Activated naive CD8-positive, alpha-beta T cell (primary cell): ENCODE data around the gene HACD2.

ENCODE experiments used
- H3K27ac Mint-ChIP-seq: one replicate; pipeline ENCODE4 v1.8.0; 2021; ENCODE audit warnings: mixed read lengths
- H3K27me3 Mint-ChIP-seq: one replicate; pipeline ENCODE4 v1.8.0; 2021; ENCODE audit warnings: mixed read lengths
- H3K36me3 Mint-ChIP-seq: one replicate; pipeline ENCODE4 v1.8.0; 2021; ENCODE audit warnings: mixed read lengths
- H3K4me1 Mint-ChIP-seq: one replicate; pipeline ENCODE4 v1.8.0; 2021; ENCODE audit warnings: low read depth, mixed read lengths
- H3K4me3 Mint-ChIP-seq: one replicate; pipeline ENCODE4 v1.8.0; 2021; ENCODE audit warnings: mild to moderate bottlenecking, mixed read lengths
- H3K9me3 Mint-ChIP-seq: one replicate; pipeline ENCODE4 v1.8.0; 2021; ENCODE audit warnings: low read depth, mixed read lengths

HACD2 gene

DNA sequence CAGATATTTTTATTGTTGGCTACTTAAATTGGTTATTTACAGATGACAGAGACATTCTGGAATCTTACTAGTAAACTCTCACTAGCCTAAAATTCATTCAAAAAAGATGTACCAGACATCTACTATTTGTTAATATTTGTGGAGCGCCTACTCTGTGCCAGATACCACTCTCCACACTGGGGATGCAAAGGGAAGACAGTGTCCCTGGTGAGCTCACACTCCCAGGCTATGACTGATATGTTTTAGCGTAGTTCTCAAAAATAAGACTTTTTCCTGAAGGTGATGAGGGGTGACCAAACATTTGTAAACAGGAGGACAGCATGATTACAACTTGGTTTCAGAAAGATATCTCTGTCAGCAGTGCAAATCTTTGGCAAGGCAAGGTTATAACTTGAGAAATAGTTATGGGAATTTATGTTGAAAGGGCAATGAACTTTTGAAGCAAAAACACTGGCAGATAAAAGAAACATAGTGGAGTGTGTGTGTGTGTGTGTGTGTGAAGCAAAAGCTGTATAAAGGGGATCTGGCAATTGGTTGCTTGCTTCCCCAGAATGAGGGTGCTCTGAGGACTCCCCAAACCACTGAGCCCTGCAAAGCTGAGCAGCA, 51.2 kb downstream of the HACD2 start:
- H3K4me3 Mint-ChIP-seq: no peak overlapping the region
- peaks cover 3% of the 10 kb centered on the region for H3K36me3 Mint-ChIP-seq
- H3K4me1 Mint-ChIP-seq: peaks cover 7% of the 10 kb centered on the region
- H3K9me3 Mint-ChIP-seq: no peaks in the 10 kb centered on the region
- no peaks in the 10 kb centered on the region for H3K27me3 Mint-ChIP-seq
- H3K27ac Mint-ChIP-seq: no peak overlapping the region

DNA sequence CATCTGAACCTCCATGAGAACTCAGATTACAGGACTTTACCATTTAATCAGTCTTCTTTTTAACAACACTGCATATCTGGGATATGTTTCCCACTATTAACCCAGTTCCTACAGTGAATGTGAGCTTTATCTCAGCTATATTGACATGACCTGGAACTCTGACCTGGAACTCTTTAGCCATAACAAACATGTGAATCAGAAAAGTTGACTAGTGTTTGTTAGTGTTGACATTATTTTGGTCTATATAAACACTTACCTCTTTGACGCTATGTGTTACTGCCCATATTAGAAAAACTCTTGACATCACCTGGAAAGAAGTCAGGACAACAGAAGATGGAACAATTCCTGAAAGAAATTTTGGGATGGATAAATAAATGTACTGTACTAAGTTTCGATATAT, 56.7 kb downstream of the HACD2 start:
- H3K36me3 Mint-ChIP-seq: peaks cover 10% of the 10 kb centered on the region
- H3K4me3 Mint-ChIP-seq: no peak overlapping the region
- H3K27me3 Mint-ChIP-seq: no peaks in the 10 kb centered on the region
- H3K9me3 Mint-ChIP-seq: no peaks in the 10 kb centered on the region
- H3K27ac Mint-ChIP-seq: no peak overlapping the region
- H3K4me1 Mint-ChIP-seq: peaks cover 31% of the 10 kb centered on the region

DNA sequence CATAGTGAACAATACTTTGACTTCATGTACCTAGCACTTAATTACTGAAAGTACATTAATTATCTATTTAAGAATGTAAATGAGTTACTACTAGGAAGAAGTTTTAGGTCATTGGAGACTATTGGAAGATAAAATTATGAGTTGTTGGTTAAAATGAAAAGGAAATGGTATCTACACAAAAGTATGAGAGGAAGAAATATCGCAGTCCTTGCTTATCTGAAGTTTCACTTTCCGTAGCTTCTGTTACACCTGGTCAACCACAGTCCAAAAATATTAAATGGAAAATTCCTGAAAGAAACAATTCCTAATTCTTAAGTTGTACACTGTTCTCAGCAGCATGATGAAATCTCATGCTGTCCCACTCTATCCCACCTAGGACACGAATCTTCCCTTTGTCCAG, 57.8 kb downstream of the HACD2 start:
- H3K4me1 Mint-ChIP-seq: peaks cover 40% of the 10 kb centered on the region
- H3K27me3 Mint-ChIP-seq: no peaks in the 10 kb centered on the region
- H3K27ac Mint-ChIP-seq: peak overlapping the region; percentile 16
- peaks cover 10% of the 10 kb centered on the region for H3K36me3 Mint-ChIP-seq
- H3K4me3 Mint-ChIP-seq: no peak overlapping the region
- no peaks in the 10 kb centered on the region for H3K9me3 Mint-ChIP-seq

DNA sequence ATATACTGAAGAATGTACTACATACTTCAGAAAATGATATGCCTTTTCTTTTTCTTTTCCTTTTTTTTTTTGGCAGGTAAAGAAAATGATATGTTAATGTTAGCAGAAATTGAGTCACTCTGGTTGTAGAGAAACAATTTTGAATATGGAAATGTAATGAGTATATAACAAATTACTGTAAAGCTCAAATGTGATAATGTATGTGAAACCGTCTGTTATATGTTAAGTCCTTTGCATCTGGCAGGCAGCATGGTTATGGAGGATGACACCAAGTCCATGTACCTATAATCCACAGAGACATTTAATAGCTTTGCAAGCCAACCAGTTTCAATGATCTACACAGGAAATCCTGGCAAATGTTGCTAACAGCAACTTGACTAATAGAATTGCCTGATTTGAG, 58.4 kb downstream of the HACD2 start:
- Mint-ChIP-seq H3K36me3 (peaks cover 10% of the 10 kb centered on the region), H3K4me3 (no peak overlapping the region), H3K4me1 (peaks cover 44% of the 10 kb centered on the region), H3K9me3 (no peaks in the 10 kb centered on the region), H3K27me3 (no peaks in the 10 kb centered on the region), H3K27ac (no peak overlapping the region)

DNA sequence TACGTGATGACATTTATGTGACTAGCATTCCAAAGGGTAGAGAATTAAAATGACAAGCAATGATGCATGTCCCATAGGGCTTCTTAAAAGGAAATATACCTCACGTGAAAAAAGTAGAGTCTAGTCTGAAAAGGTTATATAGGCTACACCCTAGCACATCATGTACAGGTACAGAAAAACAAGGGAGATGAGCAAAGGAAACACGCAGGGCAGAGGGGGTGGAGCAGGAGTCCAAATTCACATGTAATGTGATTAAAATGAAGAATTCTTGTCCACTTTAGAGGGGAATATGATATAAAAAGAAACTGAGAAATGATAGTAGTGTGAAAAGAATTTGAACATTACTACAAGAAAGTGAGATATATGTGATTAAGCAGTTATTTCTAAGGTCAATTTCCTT, 59.4 kb downstream of the HACD2 start:
- peaks cover 10% of the 10 kb centered on the region for H3K36me3 Mint-ChIP-seq
- H3K9me3 Mint-ChIP-seq: no peaks in the 10 kb centered on the region
- H3K4me1 Mint-ChIP-seq: peaks cover 50% of the 10 kb centered on the region
- H3K27me3 Mint-ChIP-seq: no peaks in the 10 kb centered on the region
- H3K27ac Mint-ChIP-seq: no peak overlapping the region
- H3K4me3 Mint-ChIP-seq: no peak overlapping the region

DNA sequence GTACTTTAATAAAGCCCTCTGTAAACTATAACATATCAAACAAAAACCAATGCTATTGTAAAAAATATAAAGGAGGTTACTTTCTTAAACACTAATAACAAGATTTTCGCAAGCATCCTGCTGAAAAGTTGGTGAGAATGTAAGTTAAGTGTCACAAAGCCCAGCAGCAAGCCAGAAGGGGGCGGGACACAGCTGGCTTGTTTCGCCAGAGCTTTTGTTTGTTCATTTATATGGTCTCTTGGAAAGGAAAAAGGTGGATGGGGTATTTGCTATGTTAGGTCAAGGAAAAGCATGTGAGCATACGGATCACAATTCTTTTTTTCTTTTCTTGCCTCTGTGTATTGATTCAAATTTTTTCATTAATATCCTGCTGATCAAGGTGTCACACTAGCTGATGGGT, 59.9 kb downstream of the HACD2 start:
- Mint-ChIP-seq H3K9me3 (no peaks in the 10 kb centered on the region), H3K4me3 (no peak overlapping the region), H3K36me3 (peaks cover 10% of the 10 kb centered on the region), H3K27me3 (no peaks in the 10 kb centered on the region), H3K4me1 (peaks cover 50% of the 10 kb centered on the region), H3K27ac (no peak overlapping the region)

DNA sequence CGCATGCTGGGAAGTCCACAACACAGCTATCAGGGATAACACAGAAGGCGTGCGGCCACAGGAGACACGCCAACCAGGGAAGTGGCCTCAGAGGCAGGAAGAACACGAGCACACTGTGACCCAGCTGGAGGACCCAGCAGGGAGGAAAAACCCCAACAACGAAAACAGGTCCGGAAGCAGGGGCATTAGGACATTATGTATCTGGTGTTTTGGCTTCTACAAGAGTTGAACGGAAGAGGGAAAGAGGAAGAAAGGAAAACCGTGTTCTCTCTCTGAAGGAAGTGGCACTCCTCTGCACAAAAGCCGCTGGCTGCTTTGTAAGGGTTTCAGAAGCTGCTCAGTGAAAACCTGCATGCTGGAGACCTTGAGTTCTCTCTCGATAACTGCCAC, 61.8 kb downstream of the HACD2 start:
- peaks cover 50% of the 10 kb centered on the region for H3K4me1 Mint-ChIP-seq
- peak overlapping the region; percentile 48 for H3K4me3 Mint-ChIP-seq
- H3K27me3 Mint-ChIP-seq: no peaks in the 10 kb centered on the region
- peaks cover 10% of the 10 kb centered on the region for H3K36me3 Mint-ChIP-seq
- H3K27ac Mint-ChIP-seq: peak overlapping the region; percentile 88
- no peaks in the 10 kb centered on the region for H3K9me3 Mint-ChIP-seq

DNA sequence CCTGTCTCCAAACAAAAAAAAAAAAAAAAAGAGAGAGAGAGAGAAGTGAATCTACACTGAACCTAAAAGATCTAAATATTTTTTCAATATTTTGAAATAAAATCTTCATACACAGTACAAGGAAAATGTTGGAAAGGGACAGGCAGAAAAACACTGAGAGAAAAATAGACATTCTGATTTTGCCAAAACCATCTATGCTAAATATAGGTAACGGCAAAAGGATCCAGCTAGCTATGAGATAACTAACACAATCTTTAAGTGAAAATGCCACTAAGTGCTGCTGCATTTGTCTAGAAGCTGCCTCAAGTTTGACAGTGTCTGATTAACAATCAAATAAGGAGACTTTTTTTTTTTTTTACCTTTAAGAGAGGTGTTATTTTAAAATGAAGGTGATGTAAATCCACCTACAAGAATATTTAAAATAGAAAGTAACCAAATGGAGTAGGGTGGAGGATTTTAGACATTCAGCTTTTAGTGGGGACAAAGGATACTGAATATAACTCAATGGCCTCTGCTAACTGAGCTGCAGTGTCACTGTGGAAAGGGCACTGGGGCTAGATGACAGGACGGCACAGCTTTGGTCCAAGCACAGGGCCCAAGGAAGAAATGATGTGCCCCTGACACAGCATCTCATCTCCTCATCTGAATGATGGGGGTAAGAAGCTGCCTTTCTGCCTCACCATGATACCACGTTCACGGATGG, 62.4 kb downstream of the HACD2 start:
- Mint-ChIP-seq H3K27ac (peak overlapping the region; percentile 88), H3K27me3 (no peaks in the 10 kb centered on the region), H3K36me3 (peaks cover 7% of the 10 kb centered on the region), H3K4me3 (peak overlapping the region; percentile 48), H3K4me1 (peaks cover 50% of the 10 kb centered on the region), H3K9me3 (no peaks in the 10 kb centered on the region)

DNA sequence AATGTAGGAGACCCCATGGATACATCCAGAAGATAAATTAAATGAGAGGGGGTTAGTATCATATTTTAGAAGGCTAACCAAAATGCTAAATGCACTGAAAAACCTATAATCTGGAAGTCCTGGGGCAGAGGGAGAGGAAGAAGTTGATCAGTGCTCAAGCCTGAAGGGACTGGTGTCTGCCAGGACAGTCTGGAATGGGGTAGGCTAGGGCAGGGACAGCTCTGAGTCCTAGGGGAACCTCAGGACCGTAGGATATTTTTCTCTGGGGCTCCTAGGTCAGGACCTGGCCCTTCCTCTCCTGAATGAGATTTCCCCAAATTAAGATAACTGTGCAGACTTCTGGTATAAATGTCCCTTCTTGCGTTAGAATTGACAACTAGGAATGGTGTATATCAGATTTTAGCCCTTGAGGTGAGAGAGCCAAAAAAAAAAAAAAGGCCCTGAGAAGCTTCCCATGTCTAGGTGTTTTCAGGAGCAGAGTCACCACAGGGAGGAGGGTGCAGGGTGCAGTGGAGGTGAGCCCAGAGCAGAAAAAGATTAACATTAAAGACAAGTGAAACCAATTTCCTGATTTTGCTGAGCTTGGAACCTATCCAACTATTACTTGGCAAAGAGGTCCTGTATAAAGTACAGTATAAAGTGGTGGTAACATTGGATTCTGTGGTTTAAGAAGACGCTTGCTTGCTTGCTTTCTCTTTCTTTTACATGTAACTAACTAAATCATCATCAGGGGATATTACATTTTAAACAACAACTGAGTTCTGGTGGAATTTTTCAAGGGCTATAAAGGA, 63.5 kb downstream of the HACD2 start:
- no peaks in the 10 kb centered on the region for H3K27me3 Mint-ChIP-seq
- peaks cover 46% of the 10 kb centered on the region for H3K4me1 Mint-ChIP-seq
- no peak overlapping the region for H3K4me3 Mint-ChIP-seq
- peak overlapping the region; percentile 68 for H3K27ac Mint-ChIP-seq
- no peaks in the 10 kb centered on the region for H3K9me3 Mint-ChIP-seq
- peaks cover 3% of the 10 kb centered on the region for H3K36me3 Mint-ChIP-seq

DNA sequence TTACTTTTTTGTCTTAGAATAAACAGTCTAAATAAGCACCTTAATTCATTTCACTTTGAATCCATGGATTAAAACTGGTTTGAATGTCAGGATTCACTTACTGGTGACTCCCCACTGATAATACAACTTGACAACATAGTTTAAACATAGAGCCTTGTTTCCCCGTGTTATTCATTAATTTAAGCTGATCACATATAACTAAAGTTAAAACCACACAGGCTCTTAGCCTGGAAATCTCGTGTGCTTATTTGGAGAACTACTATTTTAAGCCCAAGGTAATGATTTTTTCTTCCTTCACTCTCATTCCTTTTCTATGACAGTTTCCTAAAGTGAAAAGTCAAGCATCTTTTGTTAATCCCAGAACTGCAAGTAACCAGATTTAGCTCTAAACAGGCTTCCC, 64.2 kb downstream of the HACD2 start:
- Mint-ChIP-seq H3K36me3 (peaks cover 2% of the 10 kb centered on the region), H3K4me3 (no peak overlapping the region), H3K27ac (peak overlapping the region; percentile 46), H3K9me3 (no peaks in the 10 kb centered on the region), H3K4me1 (peaks cover 45% of the 10 kb centered on the region), H3K27me3 (no peaks in the 10 kb centered on the region)

DNA sequence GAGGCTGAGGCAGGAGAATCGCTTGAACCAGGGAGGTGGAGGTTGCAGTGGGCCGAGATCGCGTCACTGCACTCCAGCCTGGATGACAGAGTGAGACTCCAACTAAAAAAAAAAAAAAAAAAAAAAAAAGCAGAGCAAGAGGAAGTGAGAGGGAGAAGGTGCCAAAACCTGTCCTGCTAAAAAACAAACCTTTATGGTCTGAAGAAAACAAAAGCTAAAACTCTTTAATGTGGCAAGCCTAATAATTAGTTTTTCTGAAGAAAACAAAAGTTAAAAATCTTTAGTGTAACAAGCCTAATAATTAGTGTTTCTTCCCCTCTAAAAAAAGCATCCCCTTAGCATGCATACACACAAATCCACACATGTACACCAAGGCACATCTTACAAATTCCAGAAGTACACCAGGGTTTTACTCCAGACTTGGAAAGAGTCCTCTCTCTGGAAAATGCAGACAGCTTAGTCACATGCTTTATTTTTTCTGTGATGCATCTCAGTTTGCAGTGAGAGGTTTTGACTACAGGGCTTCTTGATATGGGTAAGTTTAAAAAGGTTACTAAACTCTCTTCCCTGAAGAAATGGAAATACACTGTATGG, 65.9 kb downstream of the HACD2 start:
- H3K27me3 Mint-ChIP-seq: no peaks in the 10 kb centered on the region
- H3K36me3 Mint-ChIP-seq: no peaks in the 10 kb centered on the region
- H3K4me1 Mint-ChIP-seq: peaks cover 28% of the 10 kb centered on the region
- no peak overlapping the region for H3K4me3 Mint-ChIP-seq
- H3K27ac Mint-ChIP-seq: no peak overlapping the region
- no peaks in the 10 kb centered on the region for H3K9me3 Mint-ChIP-seq

DNA sequence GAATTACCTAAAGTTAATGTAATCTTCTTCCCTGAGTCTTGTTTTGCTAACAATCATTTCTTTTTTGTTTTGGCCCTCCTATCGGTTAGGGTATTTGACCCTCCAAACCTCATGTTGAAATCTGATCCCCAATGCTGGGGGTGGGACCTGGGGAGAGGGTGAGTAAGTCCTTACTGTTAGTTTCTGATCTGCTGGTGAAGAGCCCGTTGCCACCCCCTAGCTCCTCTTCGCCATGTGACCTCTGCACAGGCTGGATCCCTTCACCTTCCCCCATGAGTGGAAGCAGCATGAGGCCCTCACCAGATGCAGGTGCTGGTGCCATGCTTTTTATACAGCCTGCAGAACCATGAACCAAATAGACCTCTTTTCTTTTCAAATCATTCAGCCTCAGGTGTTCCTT, 73.1 kb downstream of the HACD2 start:
- Mint-ChIP-seq H3K27ac (no peak overlapping the region), H3K9me3 (no peaks in the 10 kb centered on the region), H3K27me3 (no peaks in the 10 kb centered on the region), H3K36me3 (peaks cover 20% of the 10 kb centered on the region), H3K4me3 (no peak overlapping the region), H3K4me1 (no peaks in the 10 kb centered on the region)

DNA sequence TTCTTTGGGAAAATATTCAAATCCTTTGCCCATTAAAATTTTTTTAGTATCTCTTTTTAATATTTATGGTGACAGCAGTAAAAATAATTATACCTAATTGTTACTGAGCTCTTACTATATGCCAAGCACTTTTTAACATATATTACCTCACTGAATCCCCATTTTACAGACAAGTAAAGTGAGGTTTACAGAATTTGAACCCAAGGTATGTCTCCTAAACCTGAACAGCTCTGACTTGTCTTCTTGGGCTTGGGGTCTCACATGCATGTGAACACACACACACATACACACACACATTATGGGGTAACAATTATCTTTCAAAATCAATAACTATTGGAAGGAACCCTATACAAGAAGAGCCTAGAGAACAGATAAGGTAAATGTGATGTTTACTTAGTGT, 73.8 kb downstream of the HACD2 start:
- H3K27me3 Mint-ChIP-seq: no peaks in the 10 kb centered on the region
- H3K9me3 Mint-ChIP-seq: no peaks in the 10 kb centered on the region
- no peaks in the 10 kb centered on the region for H3K4me1 Mint-ChIP-seq
- H3K36me3 Mint-ChIP-seq: peaks cover 20% of the 10 kb centered on the region
- H3K4me3 Mint-ChIP-seq: no peak overlapping the region
- H3K27ac Mint-ChIP-seq: no peak overlapping the region

DNA sequence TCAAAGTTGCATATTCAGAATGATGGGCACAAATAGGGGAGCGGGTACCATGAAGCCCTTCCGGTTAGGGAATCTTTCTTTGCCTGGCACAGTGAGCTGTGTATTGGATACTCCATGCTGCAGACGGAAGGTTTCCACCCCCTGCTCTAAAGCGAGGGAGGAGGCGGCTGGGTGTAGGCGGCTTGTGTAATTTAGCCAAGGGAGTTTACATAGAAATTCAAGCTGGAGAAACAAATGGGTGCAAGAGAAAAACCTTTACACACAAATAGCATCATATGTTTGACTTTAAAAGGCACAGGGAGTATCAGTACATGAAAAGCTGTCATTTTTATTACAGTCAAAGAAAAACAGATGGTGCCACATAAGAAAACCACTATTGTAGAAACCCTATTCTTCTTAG, 76.7 kb downstream of the HACD2 start:
- Mint-ChIP-seq H3K27ac (no peak overlapping the region), H3K9me3 (no peaks in the 10 kb centered on the region), H3K4me1 (no peaks in the 10 kb centered on the region), H3K4me3 (no peak overlapping the region), H3K27me3 (no peaks in the 10 kb centered on the region), H3K36me3 (peaks cover 16% of the 10 kb centered on the region)

DNA sequence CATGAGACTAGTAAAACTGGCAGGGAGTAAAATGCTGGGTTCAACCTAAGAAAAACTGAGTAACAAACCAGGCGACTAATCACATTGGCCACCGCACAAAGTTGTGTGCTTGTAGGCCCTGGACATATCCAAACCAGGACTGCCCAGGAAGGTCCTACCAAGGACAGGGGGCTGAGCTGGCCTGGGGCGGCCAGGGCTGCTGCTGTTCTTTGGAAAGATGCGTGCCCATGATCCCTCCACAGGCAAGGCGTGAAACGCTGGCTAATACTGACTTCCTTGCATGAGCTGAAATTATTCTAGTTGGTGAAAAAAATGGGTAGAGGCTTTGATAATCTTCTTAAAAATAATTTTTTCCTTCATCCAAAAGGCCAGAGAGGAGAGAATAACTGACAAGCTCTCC, 79.0 kb downstream of the HACD2 start:
- H3K27me3 Mint-ChIP-seq: no peaks in the 10 kb centered on the region
- no peak overlapping the region for H3K4me3 Mint-ChIP-seq
- peaks cover 7% of the 10 kb centered on the region for H3K36me3 Mint-ChIP-seq
- no peaks in the 10 kb centered on the region for H3K4me1 Mint-ChIP-seq
- H3K9me3 Mint-ChIP-seq: no peaks in the 10 kb centered on the region
- H3K27ac Mint-ChIP-seq: no peak overlapping the region
